ENCODE measurements around the gene PSRC1. TPM values are rescaled to one million over a fixed set of nuclear protein-coding genes. Genes with fewer than 3 reads are reported as not detected.

The PSRC1 gene
- total RNA-seq, 1 donor from 2014 or later = 4.2 TPM

GRCh38 chr1:109247401-109248365 lies 35.3 kb downstream of the PSRC1 start:
- no peak overlapping the region for H3K4me3 ChIP-seq
- no peaks in the 10 kb centered on the region for H3K9me3 ChIP-seq
- intact Hi-C loops (cut with DNase I) = no loop called here
- H3K36me3 ChIP-seq = no peaks in the 10 kb centered on the region
- DNase-seq = no peak
- ATAC-seq = no peak
- H3K4me1 ChIP-seq = peaks cover 11% of the 10 kb centered on the region
- no peak for TF ChIP-seq CTCF (IDR thresholded peaks at IDR 0.05)
- no peak overlapping the region for H3K27ac ChIP-seq
- H3K27me3 ChIP-seq (ENCODE audit: low read depth) = peaks cover 6% of the 10 kb centered on the region

GRCh38 chr1:109246141-109246551 lies 36.8 kb downstream of the PSRC1 start:
- no peak overlapping the region for H3K27ac ChIP-seq
- DNase-seq (no peak), ATAC-seq (no peak)

GRCh38 chr1:109243860-109244552 lies 38.9 kb downstream of the PSRC1 start:
- intact Hi-C loops (cut with DNase I) = no loop called here
- Histone ChIP-seq H3K4me3 (no peak overlapping the region), H3K36me3 (peaks cover 6% of the 10 kb centered on the region), H3K27me3 (ENCODE audit: low read depth) (peaks cover 6% of the 10 kb centered on the region), H3K9me3 (no peaks in the 10 kb centered on the region), H3K4me1 (peaks cover 28% of the 10 kb centered on the region), H3K27ac (no peak overlapping the region)
- ATAC-seq (no peak), DNase-seq (no peak)
- no peak for TF ChIP-seq CTCF (IDR thresholded peaks at IDR 0.05)

More at GRCh38 chr1:109246141-109246551, 36.8 kb downstream of the PSRC1 start:
- no peak for TF ChIP-seq CTCF (IDR thresholded peaks at IDR 0.05)
- intact Hi-C loops (cut with DNase I) = no loop called here
- Histone ChIP-seq H3K36me3 (no peaks in the 10 kb centered on the region), H3K9me3 (no peaks in the 10 kb centered on the region), H3K4me1 (peaks cover 23% of the 10 kb centered on the region), H3K27me3 (ENCODE audit: low read depth) (peaks cover 6% of the 10 kb centered on the region), H3K4me3 (no peak overlapping the region)

- intact Hi-C loops (cut with DNase I) = no loop called here
- DNase-seq = no peak
- H3K27ac ChIP-seq = no peak overlapping the region
These were observed 39.7 kb downstream of the PSRC1 start for GRCh38 chr1:109243221-109243620.

More at GRCh38 chr1:109243221-109243620, 39.7 kb downstream of the PSRC1 start:
- Histone ChIP-seq H3K9me3 (no peaks in the 10 kb centered on the region), H3K4me3 (no peak overlapping the region), H3K27me3 (ENCODE audit: low read depth) (peaks cover 2% of the 10 kb centered on the region), H3K36me3 (peaks cover 13% of the 10 kb centered on the region), H3K4me1 (peaks cover 24% of the 10 kb centered on the region)
- TF ChIP-seq CTCF (IDR thresholded peaks at IDR 0.05) = no peak
- no peak for ATAC-seq

Data from lower lobe of right lung (tissue), 2 donors.